Skin of body (tissue), 2 donors: ENCODE results near the gene EIF1AX. TPM values are rescaled to one million over a fixed set of nuclear protein-coding genes. Genes with fewer than 3 reads are reported as not detected.
"Not testable (repeated sequence)": the region's sequence is repeated elsewhere in the genome, so short reads cannot be mapped to it uniquely, and the experiment has no call there.

Source experiments
- DNase-seq: peaks from one replicate; lab custom pipeline; 2025; lab: John Stamatoyannopoulos, UW
- total RNA-seq: library from RNA; depleted of rRNA; stranded (reverse); fragments of >200 nt; gene quantifications from one replicate; pipeline ENCODE4 v1.2.3, GENCODE V29; 2014

Gene EIF1AX
- total RNA-seq = 44.1 TPM

GRCh38 chrX:20141281-20142220 is at the start of gene EIF1AX:
TSS of gene EIF1AX (minus strand) at chrX:20141838. CDS start at chrX:20141640, 198 bp downstream.
- DNase-seq = peak; percentile 97

- DNase-seq = no peak
Measured at GRCh38 chrX:20189171-20189570, 47.5 kb upstream of the EIF1AX start.

- DNase-seq = no peak
Measured at GRCh38 chrX:20181598-20182329, 40.1 kb upstream of the EIF1AX start.

- DNase-seq = no peak
Measured at GRCh38 chrX:20177093-20177492, 35.5 kb upstream of the EIF1AX start.

GRCh38 chrX:20173856-20174255 is 32.2 kb upstream of the EIF1AX start:
- no peak for DNase-seq

- DNase-seq = no peak
Measured at GRCh38 chrX:20173313-20173712, 31.7 kb upstream of the EIF1AX start.

- no peak for DNase-seq
Measured at GRCh38 chrX:20171887-20172286, 30.2 kb upstream of the EIF1AX start.

GRCh38 chrX:20162516-20162915 is 20.9 kb upstream of the EIF1AX start:
- not testable (repeated sequence) for DNase-seq

GRCh38 chrX:20159797-20160385 is 18.3 kb upstream of the EIF1AX start:
- no peak for DNase-seq

- no peak for DNase-seq
Measured at GRCh38 chrX:20151689-20152088, 10.1 kb upstream of the EIF1AX start.

- no peak for DNase-seq
Measured at GRCh38 chrX:20149326-20149725, 7.7 kb upstream of the EIF1AX start.

- DNase-seq = no peak
Measured at GRCh38 chrX:20147561-20147960, 5.9 kb upstream of the EIF1AX start.

- no peak for DNase-seq
Measured at GRCh38 chrX:20144491-20144890, 2.9 kb upstream of the EIF1AX start.

- DNase-seq = no peak
Measured at GRCh38 chrX:20143561-20143960, 1.9 kb upstream of the EIF1AX start.

GRCh38 chrX:20143111-20143510 is 1.5 kb upstream of the EIF1AX start:
- DNase-seq = peak; percentile 0

- no peak for DNase-seq
Measured at GRCh38 chrX:20140420-20140819, 1.2 kb downstream of the EIF1AX start.

GRCh38 chrX:20139966-20140365 is 1.7 kb downstream of the EIF1AX start:
- DNase-seq = no peak

GRCh38 chrX:20135944-20136343 is 5.7 kb downstream of the EIF1AX start:
- no peak for DNase-seq

- DNase-seq = no peak
Measured at GRCh38 chrX:20132666-20133065, 9.0 kb downstream of the EIF1AX start.

- DNase-seq = no peak
Measured at GRCh38 chrX:20130357-20130756, 11.3 kb downstream of the EIF1AX start.

GRCh38 chrX:20129547-20129946 is 12.1 kb downstream of the EIF1AX start:
- DNase-seq = no peak

GRCh38 chrX:20128670-20129069 is 13.0 kb downstream of the EIF1AX start:
- DNase-seq = no peak
